Measurements from ENCODE around the gene DDX4.
"Not testable (repeated sequence)": the region's sequence is repeated elsewhere in the genome, so short reads cannot be mapped to it uniquely, and the experiment has no call there.

DDX4 gene

DNA sequence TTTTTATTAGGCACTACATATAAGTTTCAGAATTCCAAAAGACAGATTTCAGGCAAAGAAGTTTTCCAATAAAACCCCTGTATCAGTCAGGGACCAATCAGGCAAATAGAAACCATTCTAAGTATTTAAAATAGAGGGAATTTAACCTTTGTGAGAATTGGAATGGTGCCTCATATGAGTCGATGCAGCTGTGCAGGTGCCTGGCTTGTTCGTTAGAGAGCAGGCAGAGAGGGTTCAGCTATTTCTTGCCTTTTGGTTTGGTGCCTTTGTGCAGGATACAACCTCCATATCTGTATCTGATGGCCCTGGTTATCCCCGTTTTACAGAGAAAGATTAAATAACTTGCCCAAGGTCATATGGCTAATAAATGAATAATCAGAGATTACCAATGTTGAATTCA is 6.0 kb upstream of the DDX4 start:
- no peak for DNase-seq

DNA sequence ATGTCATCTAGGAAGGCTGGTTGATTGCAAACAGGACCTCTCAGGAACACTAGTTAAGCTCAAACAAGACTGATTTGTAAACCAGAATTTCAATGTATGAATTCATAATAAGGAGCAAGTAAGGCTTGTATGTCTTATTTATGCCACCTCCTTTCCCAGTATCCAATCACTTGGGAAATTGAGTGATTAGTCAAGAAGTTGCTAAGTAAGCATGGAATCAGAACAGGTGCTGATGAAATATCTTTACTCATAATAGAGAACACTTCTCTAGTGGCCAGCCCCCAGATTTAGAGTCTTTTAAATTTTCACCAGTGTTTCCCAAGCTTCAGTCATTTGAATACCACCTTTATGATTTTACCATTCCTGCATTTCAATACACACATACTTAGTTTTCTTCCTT is 5.3 kb upstream of the DDX4 start:
- no peak for DNase-seq

DNA sequence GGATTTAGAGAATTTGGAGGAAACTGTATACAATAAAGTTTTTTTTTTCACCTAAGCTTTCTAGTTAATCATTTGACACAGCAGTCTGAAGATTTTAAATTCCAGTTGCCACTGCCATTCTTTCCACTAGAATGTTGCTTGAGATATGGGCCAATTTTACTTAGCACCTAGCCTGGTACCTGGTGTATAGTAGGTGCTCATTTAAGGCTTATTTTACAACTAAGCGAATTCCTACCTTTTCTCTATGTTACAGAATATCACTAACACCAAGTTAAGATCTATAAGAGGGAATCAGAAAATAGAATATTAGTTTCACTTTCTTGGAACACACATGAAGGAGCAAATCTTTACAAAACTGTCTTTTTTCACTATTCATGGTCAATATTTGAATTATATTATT is 3.2 kb upstream of the DDX4 start:
- DNase-seq, result no peak

DNA sequence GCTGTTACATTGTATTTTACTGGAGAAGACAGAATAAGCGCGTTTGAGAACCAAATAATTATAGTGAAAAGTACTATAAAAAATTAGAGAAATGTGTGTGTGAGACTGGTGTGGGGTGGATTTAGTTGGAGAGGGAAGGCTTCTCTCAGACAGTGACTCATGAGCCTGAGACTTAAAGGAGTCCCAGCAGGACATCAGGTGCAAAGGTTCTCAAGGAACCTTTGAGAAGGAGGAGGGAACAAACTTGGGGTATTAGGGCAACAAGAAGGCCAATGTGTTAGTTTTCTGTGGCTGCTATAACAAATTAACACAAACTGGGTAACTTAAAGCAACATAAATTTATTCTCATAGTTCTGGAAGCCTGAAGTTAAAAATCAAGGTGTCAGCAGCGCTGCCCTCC is 4.9 kb downstream of the DDX4 start:
- DNase-seq, result no peak

DNA sequence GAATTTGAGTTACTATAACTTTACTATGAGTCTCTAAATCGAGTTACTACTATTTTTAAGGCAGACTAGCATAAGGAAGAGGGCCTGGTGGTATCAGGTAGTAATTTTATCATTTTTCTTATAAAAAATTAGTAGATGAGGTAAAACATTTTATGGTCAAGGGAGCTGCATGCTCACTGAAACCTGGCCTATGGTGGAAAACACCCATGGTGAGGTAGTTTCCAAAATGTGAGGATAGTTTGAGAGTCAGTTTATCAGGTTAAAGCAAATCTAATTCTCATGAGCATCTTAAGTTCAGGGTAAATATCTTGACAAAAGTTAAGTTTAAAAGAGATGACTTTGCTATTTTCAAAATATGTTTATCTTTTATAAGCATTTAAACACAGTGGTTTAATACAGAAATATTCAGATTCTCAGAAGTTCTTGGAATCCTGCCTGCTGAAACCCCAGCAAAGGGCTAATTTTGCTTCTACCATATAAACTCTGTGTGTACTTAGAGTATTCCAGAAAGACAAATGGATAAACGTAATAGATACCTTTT is 10.0 kb downstream of the DDX4 start:
- no peak for DNase-seq

DNA sequence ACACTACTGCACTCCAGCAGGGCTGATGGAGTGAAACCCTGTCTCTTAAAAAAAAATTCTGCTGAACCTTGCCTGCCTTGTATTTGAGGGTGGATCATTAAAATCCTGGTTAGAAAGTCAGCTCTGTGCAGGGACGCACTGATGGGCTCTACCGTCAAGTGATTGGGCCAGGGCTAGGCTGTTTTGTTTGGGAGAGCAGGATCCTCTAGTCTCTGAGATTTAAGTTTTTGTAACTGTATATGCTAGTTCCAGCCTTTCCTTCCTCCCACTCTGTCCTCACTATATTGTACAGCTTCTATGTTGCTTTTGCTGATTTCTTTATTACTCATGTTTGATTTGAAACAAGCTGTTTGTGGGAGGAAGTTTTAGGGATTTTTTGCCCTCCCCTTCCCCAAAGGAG is 11.5 kb downstream of the DDX4 start:
- no peak for DNase-seq

DNA sequence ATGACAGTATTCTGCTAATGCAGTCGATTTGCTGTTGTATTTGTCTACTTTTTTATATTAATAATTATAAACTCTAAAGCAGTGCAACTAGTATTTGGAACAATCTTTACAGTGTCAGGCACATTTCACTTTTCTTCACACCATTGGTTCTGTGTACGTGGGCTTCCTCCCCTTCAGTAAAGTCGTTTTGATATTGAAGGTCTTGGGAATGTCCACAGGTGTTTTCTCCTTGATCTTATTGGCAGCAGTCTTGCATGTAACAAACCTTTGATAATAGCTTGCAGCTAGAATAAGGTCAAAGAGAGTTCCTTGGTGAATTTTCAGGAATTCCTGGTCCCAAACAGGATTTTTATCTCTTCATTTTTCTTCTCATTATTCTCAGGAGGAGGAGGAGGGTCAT is 12.2 kb downstream of the DDX4 start:
- DNase-seq, result no peak

DNA sequence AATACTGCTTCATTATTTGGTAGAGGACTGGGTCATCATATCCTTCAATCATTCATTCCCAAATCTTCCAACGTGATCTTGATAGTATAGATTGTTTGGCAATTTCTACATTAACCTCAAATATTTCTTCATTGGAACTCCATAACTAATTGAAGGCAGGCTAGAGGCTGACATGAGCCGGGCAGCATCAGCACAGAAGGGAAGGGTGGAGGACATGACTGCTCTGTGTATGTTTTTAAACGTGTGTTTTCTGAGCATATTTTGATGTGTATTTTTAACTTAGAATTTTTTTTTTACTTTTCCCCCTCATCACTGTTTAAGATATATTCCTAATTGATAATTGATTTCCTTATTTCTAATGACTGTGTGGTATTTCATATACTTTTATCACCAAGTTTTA is 12.6 kb downstream of the DDX4 start:
- DNase-seq, result no peak

DNA sequence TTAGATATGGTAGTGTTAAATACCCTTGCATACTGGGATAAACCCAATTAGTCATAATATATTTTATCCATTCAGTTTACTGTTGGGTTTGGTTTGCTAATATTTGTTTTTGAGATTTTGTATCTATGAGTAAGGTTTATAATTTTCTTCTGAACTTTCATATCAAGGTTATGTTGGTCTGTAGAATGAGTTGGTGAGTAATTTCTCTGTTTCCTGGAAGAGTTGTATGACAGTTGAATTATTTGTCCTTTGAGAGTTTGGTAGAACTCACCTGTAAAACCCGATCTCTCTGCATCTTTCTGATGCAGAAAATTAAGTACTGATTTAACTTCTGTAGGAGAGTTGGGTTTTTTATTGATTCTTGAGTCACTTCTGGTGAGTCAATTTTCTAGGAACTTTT is 20.4 kb downstream of the DDX4 start:
- no peak for DNase-seq

DNA sequence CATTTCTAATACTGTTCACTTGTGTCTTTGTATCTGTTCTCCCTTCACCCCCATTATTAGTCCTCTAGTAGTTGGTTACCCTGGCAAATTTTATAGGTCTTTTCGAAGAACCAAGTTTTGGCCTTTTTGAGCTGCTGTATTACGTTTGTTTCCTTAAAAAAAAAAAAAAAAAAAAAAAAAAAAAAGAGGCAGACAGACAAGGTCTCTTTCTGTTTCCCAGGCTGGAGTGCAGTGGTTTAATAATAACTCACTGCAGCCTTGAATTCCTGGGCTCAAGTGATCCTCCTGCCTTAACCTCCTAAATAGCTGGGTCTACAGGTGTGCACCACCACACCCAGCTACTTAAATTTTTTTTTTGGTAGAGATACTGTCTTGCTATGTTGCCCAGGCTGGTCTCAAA is 20.9 kb downstream of the DDX4 start:
- no peak for DNase-seq

DNA sequence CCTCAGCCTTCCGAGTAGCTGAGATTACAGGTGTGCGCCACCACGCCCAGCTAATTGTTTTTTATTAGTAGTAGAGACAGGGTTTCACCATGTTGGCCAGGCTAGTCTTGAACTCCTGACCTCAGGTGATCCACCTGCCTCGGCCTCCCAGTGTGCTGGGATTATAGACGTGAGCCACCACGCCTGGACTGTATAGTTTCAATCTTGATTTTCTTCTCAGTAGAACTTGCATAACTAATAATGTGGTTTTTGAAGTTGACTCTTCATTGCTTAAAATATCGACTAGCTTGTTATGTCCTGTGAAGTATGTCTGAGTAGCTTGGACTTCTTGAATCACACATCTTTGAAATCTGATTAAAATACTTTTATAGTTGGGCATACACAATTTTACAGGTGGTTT is 23.9 kb downstream of the DDX4 start:
- DNase-seq, result not testable (repeated sequence)

DNA sequence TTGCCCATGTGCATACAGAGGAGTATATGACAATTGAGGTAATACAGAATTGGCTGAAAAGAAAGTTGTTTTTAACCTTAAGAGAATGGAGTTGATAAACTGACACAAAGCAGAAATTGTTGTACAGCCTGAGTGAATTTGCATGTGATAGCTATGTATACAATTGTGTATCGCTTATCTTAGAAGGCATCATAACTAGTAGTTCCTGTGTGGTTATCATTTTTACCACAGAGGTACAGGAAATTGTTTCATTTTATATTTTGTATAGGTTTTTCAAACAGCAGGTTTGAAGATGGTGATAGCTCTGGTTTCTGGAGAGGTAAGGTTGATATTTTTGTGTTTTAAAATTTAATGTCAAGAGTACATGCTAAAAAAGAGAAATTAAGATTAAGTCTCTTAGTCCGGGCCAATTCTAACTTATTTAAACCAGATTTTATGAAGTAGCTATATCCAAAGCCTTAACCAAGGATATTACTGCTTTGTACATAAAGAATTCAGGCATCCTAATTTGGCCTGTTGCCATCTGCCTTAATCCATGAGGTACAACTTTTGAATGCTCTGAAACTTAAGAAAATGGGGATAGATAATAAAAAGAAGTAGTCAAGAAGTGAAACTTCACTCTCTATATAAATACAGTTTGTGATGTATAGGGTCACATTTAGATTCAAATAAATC is 26.0 kb downstream of the DDX4 start:
- DNase-seq, result no peak

DNA sequence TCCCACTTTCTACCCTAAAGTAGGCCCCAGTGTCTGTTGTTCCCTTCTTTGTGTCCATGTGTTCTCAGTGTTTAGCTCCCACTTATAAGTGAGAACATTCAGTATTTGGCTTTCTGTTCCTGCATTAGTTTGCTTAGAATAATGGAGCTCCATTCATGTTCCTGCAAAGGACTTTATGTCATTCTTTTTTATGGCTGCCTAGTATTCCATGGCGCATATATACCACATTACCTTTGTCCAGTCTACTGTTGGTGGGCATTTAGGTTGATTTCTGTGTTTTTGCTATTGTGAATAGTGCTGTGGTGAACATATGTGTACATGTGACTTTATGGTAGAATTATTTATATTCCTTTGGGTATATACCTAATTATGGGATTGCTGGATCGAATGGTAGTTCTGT is 30.4 kb downstream of the DDX4 start:
- DNase-seq, result no peak

DNA sequence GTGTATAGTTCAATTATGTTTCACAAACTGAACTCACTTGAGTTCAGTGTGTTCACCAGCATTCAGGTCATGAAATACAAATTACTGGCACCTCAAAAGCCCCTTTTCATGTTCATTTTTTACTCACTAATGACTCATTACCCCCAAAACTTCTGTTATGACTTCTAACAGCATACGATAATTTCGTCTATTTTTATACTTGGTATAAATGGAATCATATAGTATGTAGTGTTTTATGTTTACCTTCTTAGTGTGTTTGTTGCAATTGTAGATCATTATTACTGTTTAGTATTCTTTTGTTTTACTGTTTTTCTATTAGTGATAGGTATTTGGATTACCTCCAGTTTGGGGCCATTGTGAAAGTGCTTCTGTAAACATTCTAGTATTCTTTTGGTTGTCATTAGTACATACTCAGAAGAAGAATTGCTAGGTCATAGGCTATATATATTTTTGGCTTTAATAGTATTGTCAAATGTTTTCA is 33.4 kb downstream of the DDX4 start:
- no peak for DNase-seq

DNA sequence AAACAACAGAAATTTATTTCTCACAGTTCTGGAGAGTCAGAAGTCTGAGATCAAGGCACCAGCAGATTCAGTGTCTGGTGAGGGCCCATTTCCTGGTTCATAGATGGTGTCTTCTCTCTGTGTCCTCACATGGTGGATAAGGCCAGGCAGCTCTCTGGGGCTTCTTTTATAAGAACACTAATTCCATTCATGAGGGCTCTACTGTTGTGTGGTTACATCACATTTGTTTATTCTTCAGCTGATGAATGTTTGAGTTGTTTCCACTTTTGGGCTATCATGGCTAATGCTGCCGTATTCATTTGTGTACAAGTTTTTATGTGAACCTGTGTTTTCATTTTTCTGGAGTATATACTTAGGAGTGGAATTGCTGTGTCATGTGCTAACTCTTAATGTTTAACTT is 35.2 kb downstream of the DDX4 start:
- no peak for DNase-seq

DNA sequence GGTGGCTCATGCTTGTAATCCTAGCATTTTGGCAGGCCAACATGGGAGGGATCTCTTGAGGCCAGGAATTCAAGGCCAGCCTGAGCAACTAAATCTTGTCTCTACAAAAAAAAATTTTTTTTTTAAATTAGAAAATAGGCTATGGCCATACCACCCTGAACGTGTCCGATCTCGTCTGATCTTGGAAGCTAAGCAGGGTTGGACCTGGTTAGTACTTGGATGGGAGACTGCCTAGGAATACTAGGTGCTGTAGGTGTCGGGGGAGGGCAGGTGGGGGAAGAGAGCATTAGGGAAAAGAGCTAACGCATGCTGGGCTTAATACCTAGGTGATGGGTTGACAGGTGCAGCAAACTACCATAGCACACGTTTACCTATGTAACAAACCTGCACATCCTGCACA is 39.5 kb downstream of the DDX4 start:
- DNase-seq, result no peak

DNA sequence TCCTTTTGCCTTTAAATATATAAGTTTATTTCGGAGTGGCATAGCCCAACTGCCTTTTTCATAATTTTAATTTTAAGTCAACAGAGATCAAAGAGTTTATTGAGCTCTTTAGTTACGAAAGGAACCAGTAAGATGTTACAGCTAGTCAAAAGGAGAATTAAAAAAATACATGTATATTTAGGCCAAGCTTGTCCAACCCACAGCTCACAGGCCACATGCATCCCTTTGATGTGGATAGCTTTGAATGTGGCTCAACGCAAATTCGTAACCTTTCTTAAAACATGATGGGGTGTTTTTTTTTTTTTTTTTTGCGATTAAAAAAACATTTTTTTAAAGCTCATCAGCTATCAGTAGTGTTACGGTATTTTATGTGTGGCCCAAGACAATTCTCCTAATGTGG is 63.1 kb downstream of the DDX4 start:
- no peak for DNase-seq

DNA sequence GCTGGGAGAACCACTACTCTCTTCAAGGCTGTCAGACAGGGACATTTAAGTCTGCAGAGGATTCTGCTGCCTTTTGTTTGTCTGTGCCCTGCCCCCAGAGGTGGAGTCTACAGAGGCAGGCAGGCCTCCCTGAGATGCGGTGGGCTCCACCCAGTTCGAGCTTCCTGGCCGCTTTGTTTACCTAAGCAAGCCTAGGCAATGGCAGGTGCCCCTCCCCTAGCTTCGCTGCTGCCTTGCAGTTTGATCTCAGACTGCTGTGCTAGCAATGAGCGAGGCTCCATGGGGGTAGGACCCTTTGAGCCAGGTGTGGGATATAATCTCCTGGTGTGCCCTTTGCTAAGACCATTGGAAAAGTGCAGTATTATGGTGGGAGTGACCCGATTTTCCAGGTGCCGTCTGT is 71.0 kb downstream of the DDX4 start:
- DNase-seq, result not testable (repeated sequence)

DNA sequence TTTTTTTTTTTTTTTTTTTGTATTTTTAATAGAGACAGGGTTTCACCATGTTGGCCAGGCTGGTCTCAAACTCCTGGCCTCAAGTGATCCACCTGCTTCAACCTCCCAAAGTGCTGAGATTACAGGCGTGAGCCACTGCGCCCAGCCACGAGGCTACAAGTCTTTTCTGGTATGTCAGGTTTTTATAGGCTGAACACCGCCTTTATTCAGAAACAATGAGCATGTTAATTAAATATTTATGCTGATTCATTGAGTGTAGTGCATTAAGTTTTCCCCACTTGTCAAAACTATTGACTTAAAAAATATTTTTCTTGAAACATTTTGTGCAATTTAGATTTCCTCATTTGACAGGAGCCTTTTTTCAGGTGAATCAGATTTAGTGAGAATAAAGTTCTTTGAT is 78.1 kb downstream of the DDX4 start:
- not testable (repeated sequence) for DNase-seq

DNA sequence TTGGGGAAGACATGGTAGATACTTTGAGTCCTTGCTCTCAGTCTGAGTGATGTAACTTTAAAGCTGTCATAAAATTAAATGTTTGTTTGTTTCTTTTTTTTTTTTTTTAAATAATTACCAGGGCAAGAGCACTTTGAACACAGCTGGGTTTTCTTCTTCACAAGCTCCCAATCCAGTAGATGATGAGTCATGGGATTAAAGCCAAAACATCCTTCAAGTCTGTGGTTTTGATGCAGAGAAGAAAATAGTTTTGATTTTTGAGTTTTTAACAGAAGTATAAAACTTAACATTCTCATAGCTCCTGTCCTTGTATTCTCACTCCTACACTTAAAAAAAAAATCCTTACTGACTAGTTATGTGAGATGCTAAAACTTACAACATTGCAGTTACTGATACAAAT is 78.5 kb downstream of the DDX4 start:
- DNase-seq, result no peak

DNA sequence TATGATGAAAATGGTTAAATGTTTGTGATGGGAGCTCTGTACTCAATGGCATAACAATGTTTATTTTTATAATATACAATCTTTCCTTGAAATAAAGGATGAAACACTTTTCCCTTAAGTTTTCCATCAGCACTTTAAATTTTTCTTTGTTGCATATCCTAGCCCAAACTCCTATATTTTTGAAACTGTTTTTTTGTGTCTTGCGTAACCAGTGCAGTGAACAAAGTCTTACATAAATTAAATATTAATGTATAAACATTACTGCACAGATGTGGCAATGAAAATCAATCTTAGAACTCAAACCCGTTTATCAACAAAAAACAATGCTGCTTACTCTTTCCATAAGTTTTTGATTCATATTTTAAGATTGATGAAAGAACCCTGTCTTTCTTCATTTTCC is 79.2 kb downstream of the DDX4 start:
- DNase-seq, result no peak

DNA sequence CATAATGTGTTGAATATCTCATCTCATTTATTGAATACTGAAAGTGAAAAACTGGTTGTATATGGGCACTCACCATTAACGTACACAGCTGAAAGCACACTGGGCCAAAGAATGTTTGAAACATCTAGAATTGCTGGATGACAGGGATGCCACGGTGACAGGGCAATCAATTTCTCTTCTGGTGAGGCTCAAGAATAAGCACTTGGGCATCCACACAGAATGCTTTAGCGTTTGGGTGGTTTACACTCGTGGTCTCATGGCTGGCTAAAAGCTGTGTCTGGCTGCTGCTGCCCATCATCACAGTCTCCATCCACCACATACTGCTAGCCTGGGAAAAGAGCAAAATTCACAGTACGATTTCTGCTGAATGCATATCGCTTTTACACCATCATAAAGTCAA is 82.6 kb downstream of the DDX4 start:
- DNase-seq, result no peak

DNA sequence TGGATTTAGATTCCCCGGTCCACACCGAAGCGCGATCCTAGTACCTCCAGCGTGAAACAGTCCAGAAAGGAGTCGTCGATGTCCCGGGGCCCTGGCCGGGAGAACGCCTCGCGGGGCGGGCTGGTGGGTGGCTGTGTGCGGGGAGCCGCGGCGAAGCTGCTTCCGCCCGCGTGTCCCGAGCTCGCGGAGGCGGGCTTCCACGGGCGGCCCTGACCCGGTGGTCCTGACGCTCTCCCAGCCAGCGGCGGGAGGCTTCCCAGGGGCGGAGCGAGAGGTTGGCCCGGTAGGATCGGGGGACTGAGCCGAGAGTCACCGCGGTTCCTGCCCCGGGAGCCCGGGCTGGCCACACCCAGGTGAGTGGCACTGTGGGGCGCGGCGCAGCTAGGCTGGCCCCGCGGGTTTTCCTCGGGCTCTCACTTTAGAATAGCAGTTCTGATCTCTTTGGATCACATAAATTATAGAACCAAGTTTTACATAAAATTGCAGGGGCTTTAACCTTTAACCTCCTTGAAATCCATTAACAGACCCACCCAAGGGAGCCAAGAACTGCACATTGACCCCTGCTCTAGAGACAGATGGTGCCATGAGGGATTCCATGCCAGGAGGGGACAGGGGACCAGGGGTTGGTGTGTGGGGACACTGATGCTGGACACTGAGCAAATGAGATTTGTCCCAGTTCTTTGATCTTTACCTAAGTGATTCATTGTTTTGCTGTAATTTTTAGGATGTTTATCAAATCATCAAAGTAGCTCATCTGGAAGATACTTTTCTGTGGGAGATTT is 84.1 kb downstream of the DDX4 start:
- no peak for DNase-seq

DNA sequence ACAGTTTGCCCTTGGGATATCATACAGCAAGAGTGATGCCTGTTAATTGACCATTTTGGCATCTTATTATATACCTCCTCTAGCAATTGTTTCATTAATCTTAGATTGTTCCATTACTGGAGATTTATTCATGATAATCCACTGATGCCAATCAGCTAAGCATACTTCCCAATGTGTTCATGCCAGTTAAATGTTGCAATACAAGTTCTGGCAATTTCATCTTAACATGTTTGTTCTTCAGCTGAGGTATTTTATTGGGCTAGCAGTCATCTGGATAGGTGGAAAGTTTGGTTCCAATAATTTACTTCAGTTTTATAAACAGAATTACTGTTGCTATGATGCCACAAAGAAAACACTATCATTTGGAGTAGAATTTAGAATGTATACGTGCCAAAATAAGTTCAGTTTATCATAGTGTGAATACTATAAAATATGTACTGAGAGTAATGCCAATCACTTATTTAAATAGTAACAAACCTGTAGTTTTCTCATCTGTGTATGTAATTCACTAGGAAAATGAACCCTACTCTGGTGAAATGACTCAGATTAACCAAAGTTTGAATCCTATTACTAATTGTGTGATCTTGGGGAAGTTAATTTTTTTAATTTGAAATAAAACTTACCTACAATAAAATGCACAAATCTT is 85.4 kb downstream of the DDX4 start:
- no peak for DNase-seq

Measured in activated CD4-positive, CD25-positive, alpha-beta regulatory T cell treated with anti-CD3 and anti-CD28 coated beads, Interleukin-2, amount 50 U/mL, for 72 hours (primary cell).